ENCODE measurements around the gene ATF7IP.

DNA sequence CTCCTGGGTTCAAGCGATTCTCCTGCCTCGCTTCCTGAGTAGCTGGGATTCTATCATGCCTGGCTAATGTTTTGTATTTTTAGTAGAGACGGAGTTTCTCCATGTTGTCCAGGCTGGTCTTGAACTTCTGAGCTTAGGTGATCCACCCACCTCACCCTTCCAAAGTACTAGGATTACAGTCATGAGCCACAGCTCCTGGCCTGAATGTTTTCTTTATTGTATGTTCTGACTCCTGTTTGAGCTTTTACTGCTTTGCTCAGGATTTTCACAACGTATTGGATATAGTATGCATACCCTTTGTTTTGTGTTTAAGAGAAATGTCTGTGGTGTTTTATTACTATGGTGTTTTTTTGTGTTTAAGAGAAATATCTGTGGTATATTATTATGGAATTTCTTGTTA lies 37.2 kb downstream of the ATF7IP start:
- TF ChIP-seq POLR2AphosphoS5 (IDR thresholded peaks at IDR 0.05; ENCODE audit: low read depth, low read length) (no peak), SIN3A (IDR thresholded peaks at IDR 0.05; ENCODE audit: borderline replicate concordance, insufficient read depth, low read length) (no peak)
- TF ChIP-seq, protein P1, sequence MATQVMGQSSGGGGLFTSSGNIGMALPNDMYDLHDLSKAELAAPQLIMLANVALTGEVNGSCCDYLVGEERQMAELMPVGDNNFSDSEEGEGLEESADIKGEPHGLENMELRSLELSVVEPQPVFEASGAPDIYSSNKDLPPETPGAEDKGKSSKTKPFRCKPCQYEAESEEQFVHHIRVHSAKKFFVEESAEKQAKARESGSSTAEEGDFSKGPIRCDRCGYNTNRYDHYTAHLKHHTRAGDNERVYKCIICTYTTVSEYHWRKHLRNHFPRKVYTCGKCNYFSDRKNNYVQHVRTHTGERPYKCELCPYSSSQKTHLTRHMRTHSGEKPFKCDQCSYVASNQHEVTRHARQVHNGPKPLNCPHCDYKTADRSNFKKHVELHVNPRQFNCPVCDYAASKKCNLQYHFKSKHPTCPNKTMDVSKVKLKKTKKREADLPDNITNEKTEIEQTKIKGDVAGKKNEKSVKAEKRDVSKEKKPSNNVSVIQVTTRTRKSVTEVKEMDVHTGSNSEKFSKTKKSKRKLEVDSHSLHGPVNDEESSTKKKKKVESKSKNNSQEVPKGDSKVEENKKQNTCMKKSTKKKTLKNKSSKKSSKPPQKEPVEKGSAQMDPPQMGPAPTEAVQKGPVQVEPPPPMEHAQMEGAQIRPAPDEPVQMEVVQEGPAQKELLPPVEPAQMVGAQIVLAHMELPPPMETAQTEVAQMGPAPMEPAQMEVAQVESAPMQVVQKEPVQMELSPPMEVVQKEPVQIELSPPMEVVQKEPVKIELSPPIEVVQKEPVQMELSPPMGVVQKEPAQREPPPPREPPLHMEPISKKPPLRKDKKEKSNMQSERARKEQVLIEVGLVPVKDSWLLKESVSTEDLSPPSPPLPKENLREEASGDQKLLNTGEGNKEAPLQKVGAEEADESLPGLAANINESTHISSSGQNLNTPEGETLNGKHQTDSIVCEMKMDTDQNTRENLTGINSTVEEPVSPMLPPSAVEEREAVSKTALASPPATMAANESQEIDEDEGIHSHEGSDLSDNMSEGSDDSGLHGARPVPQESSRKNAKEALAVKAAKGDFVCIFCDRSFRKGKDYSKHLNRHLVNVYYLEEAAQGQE (IDR thresholded peaks at IDR 0.05; ENCODE audit: insufficient read depth in 1 of 2, low read depth in 2 of 2, low read length in 2 of 2): no peak
